Mesenchymal stem cell (in vitro differentiated cells and primary cell): ENCODE results near the gene XPA.

Source experiments
- DNase-seq: peaks from one replicate; pipeline ENCODE4 v3.0.0-alpha.2; 2013
- H2AFZ ChIP-seq: one replicate; pipeline ENCODE4 v1.6.1; 2013; ENCODE audit warnings: low read depth, mild to moderate bottlenecking, control low read depth, inconsistent platforms, low read length, moderate library complexity
- H2AK5ac ChIP-seq: 2 replicates; pipeline ENCODE4 v1.6.1; 2013; ENCODE audit warnings: low read length, moderate library complexity, mild to moderate bottlenecking, inconsistent platforms; ENCODE audit not compliant: severe bottlenecking
- H2BK120ac ChIP-seq: one replicate; pipeline ENCODE4 v1.6.1; 2013; ENCODE audit warnings: low read depth, mild to moderate bottlenecking, inconsistent platforms, low read length, moderate library complexity
- H2BK12ac ChIP-seq, 2 experiments: one replicate each; pipeline ENCODE4 v1.6.1; 2013; ENCODE audit warnings: inconsistent platforms in 2 of 2, low read length in 2 of 2, mild to moderate bottlenecking in 2 of 2, moderate library complexity in 2 of 2, control low read depth in 1 of 2
- H2BK15ac ChIP-seq: one replicate; pipeline ENCODE4 v1.6.1; 2013; ENCODE audit warnings: mild to moderate bottlenecking, low read depth, inconsistent platforms; ENCODE audit not compliant: poor library complexity, severe bottlenecking
- H2BK5ac ChIP-seq: 2 replicates; pipeline ENCODE4 v1.6.1; 2013; ENCODE audit warnings: low read depth, mild to moderate bottlenecking, low read length, control low read depth, inconsistent platforms; ENCODE audit not compliant: poor library complexity, severe bottlenecking
- H3K14ac ChIP-seq, 2 experiments: one replicate each; pipeline ENCODE4 v1.6.1; 2013; ENCODE audit warnings: inconsistent platforms in 2 of 2, low read length in 2 of 2, control low read depth in 1 of 2, mild to moderate bottlenecking in 1 of 2, moderate library complexity in 1 of 2
- H3K18ac ChIP-seq, 2 experiments: one replicate each; pipeline ENCODE4 v1.6.1; 2013; ENCODE audit warnings: inconsistent platforms in 2 of 2, low read length in 2 of 2, control low read depth in 1 of 2, low read depth in 1 of 2, mild to moderate bottlenecking in 1 of 2
- H3K23ac ChIP-seq, 2 experiments: one replicate each; pipeline ENCODE4 v1.6.1; 2013; ENCODE audit warnings: inconsistent platforms in 2 of 2, low read length in 2 of 2, mild to moderate bottlenecking in 2 of 2, moderate library complexity in 2 of 2, control low read depth in 1 of 2
- H3K27ac ChIP-seq: 2 replicates; pipeline ENCODE4 v1.5.1; 2013; ENCODE audit warnings: mild to moderate bottlenecking, moderate library complexity, low read length, control low read depth, inconsistent platforms; ENCODE audit not compliant: poor library complexity, severe bottlenecking
- H3K27me3 ChIP-seq, 2 experiments: 2 replicates each; pipeline versions ENCODE4 v1.6.1 to v1.7.0; 2013; ENCODE audit warnings: low read length in 2 of 2, mild to moderate bottlenecking in 2 of 2, moderate library complexity in 2 of 2, control low read depth in 1 of 2, inconsistent platforms in 1 of 2; ENCODE audit not compliant: control insufficient read depth in 1 of 2, insufficient read depth in 1 of 2
- H3K36me3 ChIP-seq, 2 experiments: 2 replicates each; pipeline versions ENCODE4 v1.6.1 to v1.7.0; 2013; ENCODE audit warnings: low read length in 2 of 2, control low read depth in 1 of 2, inconsistent platforms in 1 of 2, low read depth in 1 of 2, mild to moderate bottlenecking in 1 of 2; ENCODE audit not compliant: insufficient read depth in 2 of 2, control insufficient read depth in 1 of 2
- H3K4ac ChIP-seq, 2 experiments: one replicate each; pipeline ENCODE4 v1.6.1; 2013; ENCODE audit warnings: inconsistent platforms in 2 of 2, low read length in 2 of 2, mild to moderate bottlenecking in 2 of 2, moderate library complexity in 2 of 2, control low read depth in 1 of 2, low read depth in 1 of 2
- H3K4me1 ChIP-seq: 2 replicates; pipeline ENCODE4 v1.6.1; 2013; ENCODE audit warnings: low read depth, low read length, control low read depth; ENCODE audit not compliant: control insufficient read depth, insufficient read depth
- H3K4me2 ChIP-seq: 2 replicates; pipeline ENCODE4 v1.6.1; 2013; ENCODE audit warnings: low read length, mild to moderate bottlenecking, inconsistent platforms; ENCODE audit not compliant: poor library complexity, severe bottlenecking
- H3K4me3 ChIP-seq, 2 experiments: 2 replicates each; pipeline versions ENCODE4 v1.5.1 to v1.7.0; 2013; ENCODE audit warnings: low read length in 2 of 2, mild to moderate bottlenecking in 2 of 2, control low read depth in 1 of 2, low read depth in 1 of 2; ENCODE audit not compliant: insufficient read depth in 1 of 2
- H3K79me1 ChIP-seq: replicated peaks from 2 replicates; pipeline ENCODE4 v1.6.1; 2013; ENCODE audit warnings: mild to moderate bottlenecking, control low read depth, low read length, inconsistent platforms; ENCODE audit not compliant: poor library complexity, severe bottlenecking
- H3K9ac ChIP-seq: 2 replicates; pipeline ENCODE4 v1.7.0; 2013; ENCODE audit warnings: mild to moderate bottlenecking, low read length, moderate library complexity
- H3K9me3 ChIP-seq: 2 replicates; pipeline ENCODE4 v1.7.0; 2013; ENCODE audit warnings: mild to moderate bottlenecking, low read length; ENCODE audit not compliant: control insufficient read depth
- H4K8ac ChIP-seq: one replicate; pipeline ENCODE4 v1.6.1; 2013; ENCODE audit warnings: inconsistent platforms, mild to moderate bottlenecking, low read length, moderate library complexity
- H4K91ac ChIP-seq: one replicate; pipeline ENCODE4 v1.6.1; 2013; ENCODE audit warnings: mild to moderate bottlenecking, low read length, inconsistent platforms
- WGBS: methylation state at CpG from one replicate; pipeline ENCODE4 v1.1.7; 2013; ENCODE audit warnings: mixed read lengths; 5-methylcytosine and 5-hydroxymethylcytosine counted together

XPA gene

DNA sequence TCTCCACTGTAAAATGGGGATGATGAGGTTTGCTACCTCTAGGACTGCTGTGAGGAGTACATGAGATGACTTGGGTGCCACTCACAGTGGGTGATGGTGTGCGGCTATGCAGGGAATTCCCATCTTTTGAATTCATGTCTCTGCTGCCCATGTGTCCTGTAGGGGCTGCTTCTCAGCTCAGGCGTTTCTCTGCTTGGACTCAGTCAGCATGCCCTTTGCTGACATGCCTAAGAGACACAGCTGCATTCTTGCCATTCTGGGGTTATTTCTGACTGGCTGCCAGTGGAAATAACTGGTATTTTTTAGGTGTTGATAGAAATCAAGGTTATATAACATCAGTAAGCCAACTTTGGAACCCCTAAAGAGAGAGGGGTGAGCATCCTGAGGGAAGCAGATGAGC, 24.3 kb upstream of the XPA start:
- Histone ChIP-seq H4K8ac (no peak overlapping the region), H3K14ac (peak overlapping the region in 1 of 2 experiments; percentile 32), H3K4me2 (no peak overlapping the region), H3K4ac (no peak overlapping the region), H3K36me3 (no peaks in the 10 kb centered on the region), H2BK15ac (no peak overlapping the region), H3K79me1 (no peaks in the 10 kb centered on the region), H4K91ac (no peak overlapping the region), H3K4me1 (peaks cover 3% of the 10 kb centered on the region), H3K4me3 (no peak overlapping the region), H3K27ac (no peak overlapping the region), H3K9ac (no peak overlapping the region), H2BK12ac (no peak overlapping the region), H3K27me3 (peaks cover 29 to 57% of the 10 kb centered on the region in 2 experiments), H2AK5ac (no peak overlapping the region), H2BK5ac (no peak overlapping the region), H2AFZ (no peak overlapping the region), H3K23ac (no peak overlapping the region), H3K18ac (peak overlapping the region in 1 of 2 experiments; percentile 24), H2BK120ac (no peak overlapping the region), H3K9me3 (peaks cover 7% of the 10 kb centered on the region)
- no peak for DNase-seq
- WGBS: 80% methylated on average over 2 of the region's 2 CpGs

GRCh38 chr9:97717866-97718265, 20.7 kb upstream of the XPA start:
- Histone ChIP-seq H4K91ac (no peak overlapping the region), H3K4me2 (no peak overlapping the region), H3K23ac (no peak overlapping the region), H3K9ac (no peak overlapping the region), H3K36me3 (no peaks in the 10 kb centered on the region), H2BK120ac (no peak overlapping the region), H4K8ac (no peak overlapping the region), H3K18ac (no peak overlapping the region), H2BK15ac (no peak overlapping the region), H2AFZ (no peak overlapping the region), H2BK5ac (no peak overlapping the region), H3K27ac (no peak overlapping the region), H3K4ac (no peak overlapping the region), H2AK5ac (no peak overlapping the region), H3K79me1 (no peaks in the 10 kb centered on the region), H3K4me3 (no peak overlapping the region), H3K9me3 (peaks cover 7% of the 10 kb centered on the region), H3K4me1 (peaks cover 9% of the 10 kb centered on the region), H2BK12ac (no peak overlapping the region), H3K27me3 (peaks cover 12 to 25% of the 10 kb centered on the region in 2 experiments), H3K14ac (no peak overlapping the region)
- 71% methylated on average over 3 of the region's 3 CpGs for WGBS
- DNase-seq: no peak

DNA sequence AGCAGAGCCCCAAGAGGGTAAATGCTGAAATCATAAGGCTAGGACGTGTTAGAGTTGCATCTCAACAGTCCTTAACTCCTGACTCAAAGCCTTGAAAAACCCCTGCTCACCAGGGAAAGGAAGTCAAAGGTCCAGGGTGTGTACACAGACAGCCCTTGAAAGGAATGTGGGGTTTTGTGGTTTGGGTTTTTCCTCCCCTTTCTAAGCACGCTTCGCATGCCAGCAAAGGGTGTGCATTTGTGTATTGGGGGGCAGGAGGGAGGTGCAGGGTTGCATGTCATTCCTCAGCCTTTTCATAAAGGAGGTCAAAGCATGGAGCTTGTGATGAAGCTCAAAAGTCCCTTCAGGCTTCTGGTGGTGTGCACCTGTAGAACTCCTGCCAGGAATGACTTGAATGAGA, 17.3 kb upstream of the XPA start:
- H2AFZ ChIP-seq: no peak overlapping the region
- WGBS: 22% methylated on average over 3 of the region's 3 CpGs
- no peak overlapping the region for H3K23ac ChIP-seq
- H3K4me3 ChIP-seq: no peak overlapping the region
- no peak overlapping the region for H3K4ac ChIP-seq
- DNase-seq: peak; percentile 39
- H3K4me2 ChIP-seq: no peak overlapping the region
- no peaks in the 10 kb centered on the region for H3K79me1 ChIP-seq
- H2BK5ac ChIP-seq: no peak overlapping the region
- H3K27me3 ChIP-seq: peaks cover 10 to 21% of the 10 kb centered on the region in 2 experiments
- peaks cover 11% of the 10 kb centered on the region for H3K4me1 ChIP-seq
- H3K27ac ChIP-seq: peak overlapping the region; percentile 43
- no peaks in the 10 kb centered on the region for H3K9me3 ChIP-seq
- no peak overlapping the region for H2AK5ac ChIP-seq
- no peak overlapping the region for H2BK15ac ChIP-seq
- no peak overlapping the region for H4K91ac ChIP-seq
- no peak overlapping the region for H3K9ac ChIP-seq
- H3K14ac ChIP-seq: no peak overlapping the region
- no peak overlapping the region for H3K18ac ChIP-seq
- H2BK12ac ChIP-seq: no peak overlapping the region
- H3K36me3 ChIP-seq: no peaks in the 10 kb centered on the region
- H4K8ac ChIP-seq: no peak overlapping the region
- H2BK120ac ChIP-seq: no peak overlapping the region

- no peak for DNase-seq
- H3K18ac ChIP-seq: no peak overlapping the region
- WGBS: 23% methylated on average over 12 of the region's 12 CpGs
- H3K14ac ChIP-seq: no peak overlapping the region
- no peak overlapping the region for H2BK5ac ChIP-seq
- H2BK12ac ChIP-seq: no peak overlapping the region
- H3K4me2 ChIP-seq: no peak overlapping the region
- no peak overlapping the region for H2BK15ac ChIP-seq
- H3K23ac ChIP-seq: no peak overlapping the region
- H3K79me1 ChIP-seq: no peaks in the 10 kb centered on the region
- H2BK120ac ChIP-seq: no peak overlapping the region
- peaks cover 11% of the 10 kb centered on the region for H3K4me1 ChIP-seq
- H3K4ac ChIP-seq: no peak overlapping the region
- no peak overlapping the region for H3K9ac ChIP-seq
- H3K36me3 ChIP-seq: no peaks in the 10 kb centered on the region
- no peak overlapping the region for H3K27ac ChIP-seq
- peak overlapping the region; percentile 60 for H4K8ac ChIP-seq
- peak overlapping the region; percentile 27 for H4K91ac ChIP-seq
- H2AK5ac ChIP-seq: peak overlapping the region; percentile 84
- peak overlapping the region; percentile 68 for H2AFZ ChIP-seq
- no peak overlapping the region for H3K4me3 ChIP-seq
- H3K9me3 ChIP-seq: no peaks in the 10 kb centered on the region
- H3K27me3 ChIP-seq: peaks cover 7 to 9% of the 10 kb centered on the region in 2 experiments
Measured at GRCh38 chr9:97711223-97711626, 14.1 kb upstream of the XPA start.
